ENCODE data around the gene DCDC1.
"Not testable (repeated sequence)": the region's sequence is repeated elsewhere in the genome, so short reads cannot be mapped to it uniquely, and the experiment has no call there.

DCDC1 gene

GRCh38 chr11:31328697-31329096 lies 40.8 kb downstream of the DCDC1 start:
- DNase-seq (ENCODE audit: low read depth), result no peak

DNA sequence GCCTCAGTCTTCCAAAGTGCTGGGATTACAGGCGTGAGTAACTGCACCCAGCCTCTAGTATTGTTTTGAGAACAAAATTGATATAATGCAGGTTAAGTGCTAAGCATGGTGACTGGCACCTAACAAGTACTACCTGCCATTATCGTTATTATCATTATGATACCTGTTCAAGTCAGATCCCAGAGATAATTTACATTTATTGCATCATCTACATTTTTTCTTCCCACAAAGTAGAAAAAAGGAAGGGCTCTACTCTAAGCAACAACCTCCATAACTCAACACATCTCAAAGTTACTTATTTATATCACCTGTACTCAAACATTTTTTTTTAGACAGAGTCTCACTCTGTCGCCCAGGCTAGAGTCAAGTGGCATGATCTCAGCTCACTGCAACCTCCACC lies 42.1 kb downstream of the DCDC1 start:
- DNase-seq (ENCODE audit: low read depth), result no peak

- no peak for DNase-seq (ENCODE audit: low read depth)
These were observed 42.9 kb downstream of the DCDC1 start for GRCh38 chr11:31326470-31327148.

DNA sequence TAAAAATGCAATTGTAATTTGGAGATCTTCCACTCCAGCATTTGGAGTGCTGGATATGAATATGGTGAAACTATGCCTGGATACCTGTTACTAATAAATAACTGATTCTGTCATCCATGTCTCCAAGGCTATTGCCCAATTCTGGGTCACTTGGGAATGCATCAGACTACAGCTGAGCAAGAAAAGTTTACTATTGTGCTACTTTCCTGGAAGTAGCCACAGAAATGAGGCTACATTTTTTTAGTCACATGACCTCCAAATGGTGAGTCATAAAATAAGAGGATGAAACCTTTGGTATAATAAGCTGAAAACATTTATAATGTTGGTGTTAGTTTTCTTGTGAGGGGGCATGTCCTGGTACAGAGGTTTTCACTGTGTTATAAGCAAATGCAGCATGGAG lies 44.4 kb downstream of the DCDC1 start:
- no peak for DNase-seq (ENCODE audit: low read depth)

GRCh38 chr11:31323145-31323544 lies 46.4 kb downstream of the DCDC1 start:
- DNase-seq (ENCODE audit: low read depth), result no peak

GRCh38 chr11:31321494-31321893 lies 48.0 kb downstream of the DCDC1 start:
- not testable (repeated sequence) for DNase-seq (ENCODE audit: low read depth)

- no peak for DNase-seq (ENCODE audit: low read depth)
These were observed 65.8 kb downstream of the DCDC1 start for GRCh38 chr11:31303644-31304180.

DNA sequence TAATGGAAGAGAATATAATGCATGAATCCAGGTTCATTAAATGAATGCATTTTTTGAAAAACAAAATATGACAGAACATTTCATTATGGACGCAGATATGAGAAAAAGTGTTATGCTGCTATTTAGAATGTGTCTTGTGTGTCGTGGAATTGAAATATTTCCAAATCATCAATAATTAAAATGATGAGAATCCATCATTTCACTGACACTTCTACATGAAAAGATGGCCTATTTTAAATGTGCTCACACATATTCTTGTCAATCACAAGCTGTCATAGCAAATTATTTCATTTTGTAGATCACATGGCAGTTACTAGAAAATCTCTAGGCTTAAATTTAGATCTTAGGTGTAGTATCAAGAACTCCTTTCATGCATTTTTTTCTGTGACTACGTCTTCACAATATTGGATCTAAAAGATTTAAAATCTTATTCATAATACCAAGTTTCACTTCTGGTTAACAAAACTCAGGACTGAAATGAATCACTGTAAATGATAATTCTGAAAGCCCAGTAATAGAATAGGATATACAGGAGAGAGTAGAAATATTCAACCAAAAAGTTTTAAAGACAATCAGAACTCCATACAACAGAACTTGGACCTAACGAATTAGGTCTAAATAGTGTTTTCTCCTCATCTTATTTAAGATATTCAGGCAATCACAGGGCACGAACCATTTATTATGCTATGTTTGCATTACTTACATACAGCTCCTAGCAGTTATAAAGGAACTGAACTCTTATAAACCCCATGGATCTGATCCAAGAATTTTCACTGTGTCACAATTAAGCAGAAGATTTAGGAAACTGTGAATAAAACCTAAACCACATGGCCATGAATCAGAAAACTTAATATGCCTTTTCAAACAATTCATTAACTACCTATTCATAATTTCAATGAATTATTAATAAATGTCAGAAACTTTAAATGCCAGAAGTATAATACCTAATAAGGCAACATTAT lies 67.7 kb downstream of the DCDC1 start:
- no peak for DNase-seq (ENCODE audit: low read depth)

DNA sequence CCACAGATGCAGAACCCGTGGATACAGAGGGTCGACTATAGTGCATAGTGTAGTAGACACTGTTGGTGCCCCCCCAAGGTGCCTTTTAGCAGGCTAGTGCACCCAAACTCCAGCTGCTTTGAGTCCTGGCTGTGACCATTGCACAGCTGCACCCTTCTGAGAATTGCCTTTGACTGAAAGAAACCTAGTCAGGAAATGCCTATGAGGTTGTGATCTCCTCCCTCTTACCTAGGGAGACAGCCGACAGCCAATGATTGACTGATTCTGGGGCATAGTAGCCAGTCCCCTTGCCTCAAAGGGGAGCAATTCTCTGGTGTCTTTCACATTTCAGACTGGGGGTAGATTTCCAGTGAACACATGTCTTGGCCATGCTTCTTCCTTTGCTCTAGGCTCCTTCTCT lies 74.2 kb downstream of the DCDC1 start:
- no peak for DNase-seq (ENCODE audit: low read depth)

DNA sequence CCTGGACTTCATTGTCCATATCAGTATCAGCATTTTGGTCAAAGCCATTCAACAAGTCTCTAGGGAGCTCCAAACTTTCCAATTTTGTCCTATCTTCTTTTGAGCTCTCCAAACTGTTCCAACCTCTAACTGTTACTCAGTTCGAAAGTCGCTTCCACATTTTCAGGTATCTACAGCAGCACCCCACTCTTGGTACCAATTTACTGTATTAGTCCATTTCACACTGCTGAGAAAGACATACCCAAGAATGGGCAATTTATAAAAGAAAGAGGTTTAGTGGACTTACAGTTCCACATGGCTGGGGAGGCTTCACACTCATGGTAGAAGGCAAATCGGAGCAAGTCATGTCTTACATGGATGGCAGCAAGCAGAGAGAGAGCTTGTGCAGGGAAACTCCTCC lies 96.0 kb downstream of the DCDC1 start:
- not testable (repeated sequence) for DNase-seq (ENCODE audit: low read depth)

DNA sequence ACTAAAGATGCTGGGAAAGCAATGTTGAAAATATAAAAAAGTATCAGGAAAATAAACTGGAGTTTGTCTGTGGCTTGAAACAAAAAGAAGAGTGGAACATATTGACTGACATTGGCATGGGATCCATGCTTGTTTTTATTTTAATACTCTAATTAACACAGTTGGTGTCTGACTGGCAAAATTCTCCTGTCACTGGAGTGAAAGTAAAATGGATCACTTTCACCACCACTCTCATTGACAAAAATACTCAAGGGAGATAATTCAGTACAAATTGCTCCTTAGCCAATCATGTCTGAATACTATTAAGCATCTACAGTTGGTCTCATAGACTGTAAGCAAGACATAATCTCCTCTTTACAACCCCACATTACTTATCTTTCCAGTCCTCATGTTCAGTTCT lies 101.8 kb downstream of the DCDC1 start:
- no peak for DNase-seq (ENCODE audit: low read depth)

- DNase-seq (ENCODE audit: low read depth), result no peak
These were observed 104.7 kb downstream of the DCDC1 start for GRCh38 chr11:31264834-31265233.

- no peak for DNase-seq (ENCODE audit: low read depth)
These were observed 106.8 kb downstream of the DCDC1 start for GRCh38 chr11:31262761-31263160.

DNA sequence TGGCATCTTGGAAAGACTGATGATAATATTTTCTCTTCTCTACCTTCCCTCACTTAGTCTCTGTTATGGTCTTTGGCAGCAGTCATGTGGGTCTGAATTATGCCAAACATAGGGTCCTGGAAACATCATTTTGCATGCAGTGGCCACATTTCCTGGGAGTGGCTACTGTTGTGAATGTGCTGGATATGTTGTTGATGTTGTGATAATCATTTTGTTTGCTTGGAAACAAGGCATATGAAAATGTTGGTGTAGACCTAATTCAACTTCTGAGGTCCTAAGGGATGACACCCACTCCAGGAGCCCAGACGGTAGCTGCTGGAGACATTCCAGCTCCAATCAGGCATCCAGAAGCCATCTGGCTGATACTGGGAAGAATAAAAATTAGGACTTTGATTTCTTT lies 109.7 kb downstream of the DCDC1 start:
- DNase-seq (ENCODE audit: low read depth), result no peak

- no peak for DNase-seq (ENCODE audit: low read depth)
These were observed 115.1 kb downstream of the DCDC1 start for GRCh38 chr11:31254415-31254814.

DNA sequence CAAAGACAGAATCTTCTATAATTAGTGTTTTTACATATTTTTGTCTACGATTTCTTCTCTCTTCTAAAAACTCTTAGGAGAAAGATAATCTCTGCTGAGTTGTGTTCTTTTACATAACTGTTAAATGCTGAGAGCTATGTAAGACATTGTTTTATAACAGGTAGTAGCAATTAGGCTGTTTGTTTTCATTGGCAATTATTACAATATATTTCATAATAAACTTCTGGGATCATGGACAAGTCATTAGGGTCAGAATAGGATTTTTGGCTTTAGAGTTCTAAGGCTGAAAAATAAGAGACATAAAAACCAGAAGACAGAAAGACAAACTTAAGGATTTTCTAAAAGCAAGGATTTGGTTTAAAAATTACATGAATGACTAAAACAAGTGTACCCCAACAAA lies 120.8 kb downstream of the DCDC1 start:
- DNase-seq (ENCODE audit: low read depth), result no peak

DNA sequence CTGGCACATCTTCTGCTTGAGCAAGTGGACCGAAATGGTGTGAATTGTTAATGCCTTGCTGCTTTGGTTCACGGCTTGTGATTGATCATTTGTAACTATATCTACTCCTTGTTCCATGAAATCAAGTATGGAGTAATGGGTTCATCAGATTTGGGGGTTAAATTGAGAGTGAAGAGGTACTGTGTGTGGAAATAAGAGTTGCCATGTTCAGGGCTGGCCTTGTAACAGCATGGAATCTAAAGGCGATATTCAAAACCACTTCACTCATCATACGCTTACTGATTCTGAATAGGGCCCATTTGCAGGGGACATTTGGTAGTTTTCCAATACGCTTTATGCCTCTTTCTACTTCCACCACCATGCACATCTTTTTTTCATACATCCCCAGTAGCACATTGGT lies 122.2 kb downstream of the DCDC1 start:
- DNase-seq (ENCODE audit: low read depth), result no peak

DNA sequence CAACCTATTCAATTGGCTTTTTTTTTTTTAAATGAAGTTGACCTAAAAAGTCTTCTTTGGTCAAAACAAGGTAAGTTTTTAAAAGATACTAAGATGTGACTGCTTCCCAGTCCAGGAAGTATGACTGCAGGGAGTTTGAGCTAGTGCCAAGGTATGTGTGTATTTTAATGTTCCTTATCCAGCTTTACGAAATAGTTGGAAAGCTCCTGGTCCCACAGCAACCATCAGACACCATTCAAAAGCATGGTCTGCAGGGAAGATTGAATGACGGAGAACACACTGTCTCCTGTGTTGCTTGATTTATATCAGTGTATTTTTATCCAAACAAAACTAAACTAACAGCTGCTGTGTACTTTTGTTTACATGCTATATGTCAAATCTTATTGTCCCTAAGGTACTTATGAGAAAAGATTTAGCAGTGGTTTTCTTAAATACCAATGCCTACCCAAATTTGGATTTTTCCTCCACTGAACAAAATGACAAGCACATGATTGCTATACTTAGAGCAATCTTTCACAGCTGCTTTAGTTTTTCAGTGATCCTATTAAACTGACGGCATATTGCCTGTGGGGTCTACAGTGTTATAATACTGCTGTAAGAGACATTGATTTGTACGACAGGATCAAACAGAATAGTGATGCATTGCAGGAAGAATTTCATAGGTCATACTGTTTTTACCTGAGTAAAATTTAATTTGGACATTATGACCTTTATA lies 122.9 kb downstream of the DCDC1 start:
- no peak for DNase-seq (ENCODE audit: low read depth)

- no peak for DNase-seq (ENCODE audit: low read depth)
These were observed 125.8 kb downstream of the DCDC1 start for GRCh38 chr11:31243706-31244105.

DNA sequence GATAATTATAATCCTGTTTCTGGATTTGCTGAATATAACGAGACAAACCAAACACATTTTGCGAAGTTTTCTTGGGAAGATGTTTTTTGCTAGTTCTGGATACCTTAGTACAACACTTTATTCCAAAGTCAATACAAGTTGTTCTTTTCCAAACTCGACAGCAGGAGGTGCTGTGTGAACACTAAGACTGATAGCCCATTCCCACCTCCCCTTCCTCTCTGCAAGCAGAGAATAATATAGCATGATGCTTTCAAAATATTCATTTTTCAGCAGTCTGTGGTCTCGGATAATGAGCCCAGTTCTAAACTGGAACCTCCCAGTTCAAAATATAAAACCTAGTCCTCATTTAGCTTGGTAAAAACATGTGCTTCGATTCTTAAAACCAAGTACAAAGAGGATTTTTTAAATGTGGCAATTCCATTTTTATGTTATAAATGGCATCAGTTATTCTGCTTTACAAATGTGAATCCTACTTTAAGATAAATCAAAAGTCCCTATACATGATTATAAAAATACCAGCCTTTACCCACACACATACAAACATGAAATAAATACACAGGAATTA lies 129.1 kb downstream of the DCDC1 start:
- DNase-seq (ENCODE audit: low read depth), result no peak

DNA sequence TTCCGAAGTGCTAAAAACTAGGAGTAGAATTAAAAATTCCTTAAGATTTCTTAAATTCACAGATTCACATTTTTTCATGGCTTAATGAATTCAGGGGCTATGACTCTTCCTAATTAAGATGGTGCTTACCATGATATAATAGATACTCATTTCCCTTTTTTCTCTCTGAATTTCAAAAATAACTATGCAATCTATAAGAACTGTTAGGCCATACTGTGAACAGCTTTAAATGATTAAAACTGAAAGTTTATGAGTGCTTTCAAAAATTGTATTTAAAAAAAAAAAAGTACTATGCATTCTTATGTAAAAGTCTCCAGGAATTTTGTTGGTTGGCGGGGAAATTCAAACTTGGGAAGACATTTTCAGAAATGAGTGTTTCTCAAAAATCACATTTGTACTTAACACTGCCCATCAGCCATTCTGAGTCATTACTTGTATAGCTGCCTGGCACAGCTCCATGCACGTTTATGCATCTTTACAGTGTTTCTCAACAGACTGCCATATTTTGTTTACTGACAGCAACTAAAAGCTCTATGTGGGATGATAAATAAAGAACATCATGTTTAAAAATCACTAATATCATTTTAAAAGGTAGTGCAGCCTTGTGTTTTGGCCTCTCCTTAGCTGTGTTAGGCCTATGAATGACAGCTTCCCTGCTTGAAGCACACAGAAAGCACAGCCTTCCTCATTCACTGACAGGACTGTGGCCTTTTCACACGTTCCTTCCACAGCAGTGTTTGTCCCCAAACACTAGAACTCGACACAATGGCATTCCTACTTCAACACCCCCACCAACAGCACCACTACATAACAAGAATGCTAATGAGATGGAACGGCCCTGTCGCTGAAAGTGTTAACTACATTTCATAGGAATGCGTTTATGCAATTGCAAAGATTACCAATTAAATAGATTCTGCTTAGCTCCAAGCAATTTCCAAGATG lies 131.4 kb downstream of the DCDC1 start:
- no peak for DNase-seq (ENCODE audit: low read depth)
